Measurements from ENCODE around the gene SYNC. TPM values are rescaled to one million over a fixed set of nuclear protein-coding genes. Genes with fewer than 3 reads are reported as not detected.
"Not testable (repeated sequence)": the region's sequence is repeated elsewhere in the genome, so short reads cannot be mapped to it uniquely, and the experiment has no call there.

SYNC gene
- total RNA-seq, 5 donors from 2014 or later (not counting 1 experiment from before 2014, with no cell fraction given), result 0.07 TPM; not detected in 4

GRCh38 chr1:32642292-32642827 is 60.2 kb downstream of the SYNC start:
- H3K4me3 Mint-ChIP-seq; ATAC-seq (replicated peaks in 1 of 4); H3K9me3 Mint-ChIP-seq; H3K9me3 ChIP-seq; H3K27ac Mint-ChIP-seq; DNase-seq; H3K4me3 ChIP-seq (ENCODE audit: control insufficient read depth in 1 of 2, extremely low read depth in 1 of 2, low read length in 1 of 2); H3K27me3 ChIP-seq (replicated peaks in 1 of 2; ENCODE audit: control insufficient read depth in 2 of 2, extremely low read depth in 1 of 2, insufficient read depth in 2 of 2, low read length in 1 of 2); H3K27ac ChIP-seq (ENCODE audit: low read length); H3K4me1 ChIP-seq (ENCODE audit: control insufficient read depth in 1 of 2, extremely low read depth in 1 of 2, insufficient read depth in 2 of 2, low read length in 2 of 2); H3K27me3 Mint-ChIP-seq; H3K36me3 Mint-ChIP-seq: not testable (repeated sequence)
- CTCF ChIA-PET, result interaction anchor here in 1 of 2 donors (0.7 kb wide), 1 partner anchor 240 kb away, joined by 3 read pairs; no protein-coding TSS in a partner anchor
- peaks cover 0 to 12% of the 10 kb centered on the region in 2 donors for H3K36me3 ChIP-seq (ENCODE audit: control insufficient read depth in 2 of 2, extremely low read depth in 1 of 2, insufficient read depth in 1 of 2, low read length in 1 of 2)
- WGBS (ENCODE audit: insufficient coverage), result 97% methylated on average over 5 of the region's 8 CpGs
- POLR2A ChIA-PET, result interaction anchor here in 1 of 2 donors (0.6 kb wide), 1 partner anchor 622 kb away, joined by 3 read pairs; no protein-coding TSS in a partner anchor
- H3K4me1 Mint-ChIP-seq, result peaks cover 3 to 18% (median 15%) of the 10 kb centered on the region in 3 donors

DNA sequence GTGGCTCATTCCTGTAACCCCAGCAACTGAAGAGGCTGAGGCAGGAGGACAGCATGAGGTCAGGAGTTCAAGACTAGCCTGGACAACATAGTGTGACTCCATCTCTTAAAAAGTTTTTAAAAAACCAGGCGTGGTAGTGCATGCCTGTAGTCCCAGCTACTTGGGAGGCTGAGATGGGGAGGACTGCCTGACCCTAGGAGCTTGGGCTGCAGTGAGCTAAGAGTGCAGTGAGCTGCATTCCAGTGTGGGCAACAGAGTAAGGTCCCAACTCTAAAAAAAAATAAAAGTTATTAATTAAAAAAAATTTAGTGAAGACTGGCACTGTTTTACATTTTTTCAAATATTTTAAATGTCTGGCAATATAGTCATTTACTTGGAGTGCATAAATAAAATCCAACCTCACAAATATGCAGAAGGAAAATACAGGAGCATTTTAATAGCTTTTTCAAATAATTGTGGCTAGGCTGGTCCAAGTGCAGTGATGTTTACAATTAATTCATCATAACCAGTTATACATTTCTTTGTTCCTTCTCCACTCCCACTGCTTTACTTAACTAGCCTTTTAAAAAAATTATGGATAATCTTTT is 63.0 kb downstream of the SYNC start:
- no peak overlapping the region for H3K4me3 ChIP-seq (ENCODE audit: control insufficient read depth in 1 of 2, extremely low read depth in 1 of 2, low read length in 1 of 2)
- CTCF ChIA-PET, result no interaction called here
- ATAC-seq (replicated peaks in 1 of 4) (no peak), DNase-seq (no peak)
- peaks cover 11 to 23% (median 14%) of the 10 kb centered on the region in 3 donors for H3K4me1 Mint-ChIP-seq
- H3K36me3 Mint-ChIP-seq, result peaks cover 9% of the 10 kb centered on the region
- H3K36me3 ChIP-seq (ENCODE audit: control insufficient read depth in 2 of 2, extremely low read depth in 1 of 2, insufficient read depth in 1 of 2, low read length in 1 of 2), result peaks cover 0 to 6% of the 10 kb centered on the region in 2 donors
- H3K9me3 ChIP-seq, result no peaks in the 10 kb centered on the region
- 80% methylated on average over 1 of the region's 1 CpG for WGBS (ENCODE audit: insufficient coverage)
- no peak overlapping the region for H3K27ac Mint-ChIP-seq
- H3K27ac ChIP-seq (ENCODE audit: low read length), result no peak overlapping the region
- H3K27me3 ChIP-seq (replicated peaks in 1 of 2; ENCODE audit: control insufficient read depth in 2 of 2, extremely low read depth in 1 of 2, insufficient read depth in 2 of 2, low read length in 1 of 2), result no peaks in the 10 kb centered on the region
- no peak overlapping the region for H3K4me3 Mint-ChIP-seq
- no peaks in the 10 kb centered on the region for H3K4me1 ChIP-seq (ENCODE audit: control insufficient read depth in 1 of 2, extremely low read depth in 1 of 2, insufficient read depth in 2 of 2, low read length in 2 of 2)
- no peaks in the 10 kb centered on the region for H3K9me3 Mint-ChIP-seq
- POLR2A ChIA-PET, result interaction anchor here in 1 of 2 donors (0.5 kb wide), 1 partner anchor 1921 kb away, joined by 4 read pairs; no protein-coding TSS in a partner anchor
- no peaks in the 10 kb centered on the region for H3K27me3 Mint-ChIP-seq

GRCh38 chr1:32636914-32637645 is 65.5 kb downstream of the SYNC start:
- ChIA-PET POLR2A (interaction anchor here in 1 of 2 donors (0.6 kb wide), 2 partner anchors 16 to 135 kb away, joined by 4 to 6 read pairs; no protein-coding TSS in a partner anchor), CTCF (no interaction called here)
- no peaks in the 10 kb centered on the region for H3K27me3 Mint-ChIP-seq
- Histone ChIP-seq H3K9me3 (no peaks in the 10 kb centered on the region), H3K4me1 (ENCODE audit: control insufficient read depth in 1 of 2, extremely low read depth in 1 of 2, insufficient read depth in 2 of 2, low read length in 2 of 2) (no peaks in the 10 kb centered on the region), H3K27ac (ENCODE audit: low read length) (no peak overlapping the region), H3K27me3 (replicated peaks in 1 of 2; ENCODE audit: control insufficient read depth in 2 of 2, extremely low read depth in 1 of 2, insufficient read depth in 2 of 2, low read length in 1 of 2) (no peaks in the 10 kb centered on the region), H3K36me3 (ENCODE audit: control insufficient read depth in 2 of 2, extremely low read depth in 1 of 2, insufficient read depth in 1 of 2, low read length in 1 of 2) (peaks cover 0 to 21% of the 10 kb centered on the region in 2 donors), H3K4me3 (ENCODE audit: control insufficient read depth in 1 of 2, extremely low read depth in 1 of 2, low read length in 1 of 2) (no peak overlapping the region)
- H3K4me3 Mint-ChIP-seq, result no peak overlapping the region
- H3K27ac Mint-ChIP-seq, result no peak overlapping the region
- H3K9me3 Mint-ChIP-seq, result no peaks in the 10 kb centered on the region
- no peak for DNase-seq
- WGBS (ENCODE audit: insufficient coverage), result 84% methylated on average over 12 of the region's 16 CpGs
- H3K4me1 Mint-ChIP-seq, result peaks cover 11 to 24% (median 13%) of the 10 kb centered on the region in 3 donors
- H3K36me3 Mint-ChIP-seq, result peaks cover 27% of the 10 kb centered on the region
- no peak for ATAC-seq (replicated peaks in 1 of 4)

- H3K27ac Mint-ChIP-seq, result no peak overlapping the region
- H3K4me1 Mint-ChIP-seq, result peaks cover 11 to 23% (median 11%) of the 10 kb centered on the region in 3 donors
- ChIA-PET CTCF (interaction anchor here in 1 of 2 donors (0.7 kb wide), 1 partner anchor 49 kb away, joined by 3 read pairs; no protein-coding TSS in a partner anchor), POLR2A (no interaction called here)
- H3K36me3 ChIP-seq (ENCODE audit: control insufficient read depth in 2 of 2, extremely low read depth in 1 of 2, insufficient read depth in 1 of 2, low read length in 1 of 2), result peaks cover 0 to 21% of the 10 kb centered on the region in 2 donors
- H3K9me3 ChIP-seq, result no peaks in the 10 kb centered on the region
- H3K27ac ChIP-seq (ENCODE audit: low read length), result no peak overlapping the region
- DNase-seq (no peak), ATAC-seq (replicated peaks in 1 of 4) (no peak)
- no peaks in the 10 kb centered on the region for H3K4me1 ChIP-seq (ENCODE audit: control insufficient read depth in 1 of 2, extremely low read depth in 1 of 2, insufficient read depth in 2 of 2, low read length in 2 of 2)
- H3K27me3 Mint-ChIP-seq, result no peaks in the 10 kb centered on the region
- no peak overlapping the region for H3K4me3 ChIP-seq (ENCODE audit: control insufficient read depth in 1 of 2, extremely low read depth in 1 of 2, low read length in 1 of 2)
- 100% methylated on average over 4 of the region's 8 CpGs for WGBS (ENCODE audit: insufficient coverage)
- H3K27me3 ChIP-seq (replicated peaks in 1 of 2; ENCODE audit: control insufficient read depth in 2 of 2, extremely low read depth in 1 of 2, insufficient read depth in 2 of 2, low read length in 1 of 2), result no peaks in the 10 kb centered on the region
- peaks cover 27% of the 10 kb centered on the region for H3K36me3 Mint-ChIP-seq
- H3K4me3 Mint-ChIP-seq, result no peak overlapping the region
- H3K9me3 Mint-ChIP-seq, result no peaks in the 10 kb centered on the region
These were observed 66.9 kb downstream of the SYNC start for GRCh38 chr1:32635508-32636277.

- no peak overlapping the region for H3K27ac Mint-ChIP-seq
- CTCF ChIA-PET, result no interaction called here
- peaks cover 27% of the 10 kb centered on the region for H3K36me3 Mint-ChIP-seq
- H3K4me1 ChIP-seq (ENCODE audit: control insufficient read depth in 1 of 2, extremely low read depth in 1 of 2, insufficient read depth in 2 of 2, low read length in 2 of 2), result peaks cover 0 to 8% of the 10 kb centered on the region in 2 experiments
- no peaks in the 10 kb centered on the region for H3K9me3 Mint-ChIP-seq
- no peak for ATAC-seq (replicated peaks in 1 of 4)
- no peaks in the 10 kb centered on the region for H3K27me3 Mint-ChIP-seq
- 77% methylated on average over 2 of the region's 2 CpGs for WGBS (ENCODE audit: insufficient coverage)
- H3K9me3 ChIP-seq, result no peaks in the 10 kb centered on the region
- peaks cover 0 to 25% of the 10 kb centered on the region in 2 donors for H3K36me3 ChIP-seq (ENCODE audit: control insufficient read depth in 2 of 2, extremely low read depth in 1 of 2, insufficient read depth in 1 of 2, low read length in 1 of 2)
- POLR2A ChIA-PET, result no interaction called here
- H3K27me3 ChIP-seq (replicated peaks in 1 of 2; ENCODE audit: control insufficient read depth in 2 of 2, extremely low read depth in 1 of 2, insufficient read depth in 2 of 2, low read length in 1 of 2), result no peaks in the 10 kb centered on the region
- H3K27ac ChIP-seq (ENCODE audit: low read length), result no peak overlapping the region
- no peak overlapping the region for H3K4me3 Mint-ChIP-seq
- H3K4me1 Mint-ChIP-seq, result peaks cover 11 to 23% (median 11%) of the 10 kb centered on the region in 3 donors
- no peak overlapping the region for H3K4me3 ChIP-seq (ENCODE audit: control insufficient read depth in 1 of 2, extremely low read depth in 1 of 2, low read length in 1 of 2)
- DNase-seq, result no peak
These were observed 69.7 kb downstream of the SYNC start for GRCh38 chr1:32632829-32633228.

DNA sequence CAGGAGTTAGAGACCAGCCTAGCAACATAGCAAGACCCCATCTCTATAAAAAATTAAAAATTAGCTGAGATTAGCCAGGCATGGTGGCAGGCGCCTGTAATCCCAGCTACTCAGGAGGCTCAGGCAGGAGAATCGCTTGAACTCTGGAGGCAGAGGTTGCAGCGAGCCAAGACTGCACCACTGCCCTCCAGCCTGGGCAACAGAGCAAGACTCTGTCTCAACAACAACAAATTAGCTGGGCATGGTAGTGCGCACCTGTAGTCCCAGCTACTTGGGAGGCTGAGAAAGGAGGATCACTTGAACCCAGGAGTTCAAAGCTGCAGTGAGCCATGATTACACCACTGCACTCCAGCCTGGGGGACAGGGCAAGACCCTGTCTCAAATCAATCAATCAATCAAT is 72.4 kb downstream of the SYNC start:
- H3K27ac ChIP-seq (ENCODE audit: low read length); H3K4me3 ChIP-seq (ENCODE audit: control insufficient read depth in 1 of 2, extremely low read depth in 1 of 2, low read length in 1 of 2); H3K4me3 Mint-ChIP-seq; H3K27me3 ChIP-seq (replicated peaks in 1 of 2; ENCODE audit: control insufficient read depth in 2 of 2, extremely low read depth in 1 of 2, insufficient read depth in 2 of 2, low read length in 1 of 2); H3K27ac Mint-ChIP-seq; DNase-seq; ATAC-seq (replicated peaks in 1 of 4); H3K27me3 Mint-ChIP-seq; H3K9me3 Mint-ChIP-seq; H3K9me3 ChIP-seq: not testable (repeated sequence)
- peaks cover 8 to 19% (median 12%) of the 10 kb centered on the region in 3 donors for H3K4me1 Mint-ChIP-seq
- peaks cover 31% of the 10 kb centered on the region for H3K36me3 Mint-ChIP-seq
- ChIA-PET CTCF (interaction anchor here in 1 of 2 donors (0.5 kb wide), 1 partner anchor 81 kb away, joined by 4 read pairs; no protein-coding TSS in a partner anchor), POLR2A (interaction anchor here in 1 of 2 donors (0.6 kb wide), 1 partner anchor 12 kb away, joined by 3 read pairs; no protein-coding TSS in a partner anchor)
- peaks cover 0 to 11% of the 10 kb centered on the region in 2 experiments for H3K4me1 ChIP-seq (ENCODE audit: control insufficient read depth in 1 of 2, extremely low read depth in 1 of 2, insufficient read depth in 2 of 2, low read length in 2 of 2)
- 100% methylated on average over 2 of the region's 4 CpGs for WGBS (ENCODE audit: insufficient coverage)
- peaks cover 0 to 34% of the 10 kb centered on the region in 2 donors for H3K36me3 ChIP-seq (ENCODE audit: control insufficient read depth in 2 of 2, extremely low read depth in 1 of 2, insufficient read depth in 1 of 2, low read length in 1 of 2)
